T-helper 1 cell (primary cell): ENCODE results near the gene INAFM1.

Experiments used
- DNase-seq, 5 donors: peaks; one replicate each; pipeline ENCODE4 v3.0.0-alpha.2; 2012 to 2020

INAFM1 gene

DNA sequence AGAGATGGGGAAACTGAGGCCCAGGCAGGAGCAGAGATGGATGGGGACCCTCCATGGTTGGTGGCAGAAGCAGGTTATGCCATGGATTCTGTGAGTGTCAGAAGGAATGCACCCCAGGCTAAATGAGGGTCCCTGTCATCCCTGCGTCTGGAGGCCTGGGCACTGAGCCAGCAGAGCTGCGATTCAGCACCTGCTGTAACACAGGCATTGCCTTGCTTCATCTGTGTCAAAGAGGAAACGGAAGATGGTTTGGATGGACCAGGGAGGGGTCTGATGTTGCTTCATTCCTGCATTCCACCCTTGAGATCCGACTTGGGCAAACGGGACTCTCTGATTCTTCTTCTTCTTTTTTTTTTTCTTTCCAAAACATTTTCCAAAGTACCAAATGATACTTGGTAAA, 36.1 kb downstream of the INAFM1 start:
- no peak for DNase-seq

DNA sequence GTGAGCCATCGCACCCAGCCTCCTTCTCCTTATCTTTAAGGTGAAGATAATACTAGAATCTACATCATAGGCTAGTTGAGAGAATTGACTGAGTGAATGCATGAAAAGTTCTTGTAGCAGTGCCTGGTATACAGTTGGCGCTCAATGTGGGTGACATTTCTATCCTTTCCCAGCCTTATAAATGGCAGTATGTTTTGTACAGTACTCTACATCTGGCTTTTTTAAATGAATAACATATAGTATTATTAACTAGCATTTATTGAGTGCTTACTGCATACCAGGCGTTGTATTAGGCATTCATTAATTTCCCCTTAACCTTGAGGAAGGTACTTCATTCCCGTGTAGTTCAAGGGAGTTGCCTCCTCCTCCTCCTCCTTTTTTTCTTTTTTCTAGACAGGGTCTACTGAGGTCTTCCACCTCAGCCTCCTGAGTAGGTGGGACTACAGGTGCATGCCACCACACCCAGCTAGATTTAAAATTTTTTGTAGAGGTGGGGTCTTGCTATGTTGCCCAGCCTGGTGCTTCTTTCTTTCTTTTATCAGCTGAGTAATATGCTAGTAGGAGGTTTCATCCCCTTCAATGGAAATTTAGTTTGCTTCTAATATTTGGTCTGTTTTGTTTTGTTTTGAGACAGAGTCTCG, 37.8 kb downstream of the INAFM1 start:
- DNase-seq: no peak

GRCh38 chr19:47313754-47314295, 39.1 kb downstream of the INAFM1 start:
- DNase-seq: no peak

GRCh38 chr19:47315125-47315821, 40.6 kb downstream of the INAFM1 start:
- DNase-seq: no peak

DNA sequence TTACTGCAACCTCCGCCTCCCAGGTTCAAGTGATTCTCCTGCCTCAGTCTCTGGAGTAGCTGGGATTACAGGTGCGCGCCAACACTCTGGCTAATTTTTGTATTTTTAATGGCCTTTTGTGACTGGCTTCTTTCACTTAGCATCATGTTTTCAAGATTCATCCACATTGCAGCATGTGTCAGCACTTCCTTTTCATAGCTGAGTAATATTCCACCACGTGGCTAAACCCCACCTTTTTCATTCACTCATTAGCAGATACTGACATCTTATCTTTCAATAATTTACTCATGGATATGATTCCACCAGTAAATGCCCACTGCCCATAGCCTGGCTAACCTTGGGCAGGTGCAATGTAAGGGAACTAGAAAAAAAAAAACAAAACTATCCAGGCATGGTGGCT, 41.8 kb downstream of the INAFM1 start:
- no peak for DNase-seq

GRCh38 chr19:47319923-47320871, 45.5 kb downstream of the INAFM1 start:
- DNase-seq: no peak

GRCh38 chr19:47321630-47322029, 46.9 kb downstream of the INAFM1 start:
- DNase-seq: no peak

DNA sequence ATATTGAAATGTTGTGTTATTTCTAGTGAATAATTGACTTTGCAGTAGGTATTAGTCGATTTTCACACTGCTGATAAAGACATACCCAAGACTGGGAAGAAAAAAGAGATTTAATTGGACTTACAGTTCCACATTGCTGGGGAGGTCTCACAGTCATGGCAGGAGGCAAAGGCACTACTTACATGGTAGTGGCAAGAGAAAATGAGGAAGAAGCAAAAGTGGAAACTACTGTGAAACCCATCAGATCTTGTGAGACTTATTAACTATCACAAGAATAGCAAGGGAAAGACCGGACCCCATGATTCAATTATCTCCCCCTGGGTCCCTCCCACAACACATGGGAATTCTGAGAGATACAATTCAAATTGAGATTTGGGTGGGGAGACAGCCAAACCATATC, 47.4 kb downstream of the INAFM1 start:
- DNase-seq: no peak

DNA sequence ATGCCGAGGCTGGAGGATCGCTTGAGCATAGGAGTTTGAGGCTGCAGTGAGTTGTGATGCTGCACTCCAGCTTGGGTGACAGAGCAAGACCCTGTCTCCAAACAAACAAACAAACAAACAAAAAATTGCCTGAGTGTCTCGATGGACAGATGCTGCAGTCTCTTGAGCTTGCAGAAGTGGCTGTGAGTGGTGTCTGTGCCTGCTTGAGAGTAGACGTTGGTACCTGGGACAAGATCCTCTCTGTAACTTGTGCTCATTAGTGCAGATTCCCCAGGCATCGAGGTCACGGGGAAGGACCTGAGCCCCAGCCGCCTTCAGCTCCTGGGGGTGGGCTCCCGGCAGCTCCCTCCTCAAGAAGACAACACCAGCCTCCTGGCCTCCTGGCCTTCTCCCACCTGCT, 48.7 kb downstream of the INAFM1 start:
- DNase-seq: no peak

DNA sequence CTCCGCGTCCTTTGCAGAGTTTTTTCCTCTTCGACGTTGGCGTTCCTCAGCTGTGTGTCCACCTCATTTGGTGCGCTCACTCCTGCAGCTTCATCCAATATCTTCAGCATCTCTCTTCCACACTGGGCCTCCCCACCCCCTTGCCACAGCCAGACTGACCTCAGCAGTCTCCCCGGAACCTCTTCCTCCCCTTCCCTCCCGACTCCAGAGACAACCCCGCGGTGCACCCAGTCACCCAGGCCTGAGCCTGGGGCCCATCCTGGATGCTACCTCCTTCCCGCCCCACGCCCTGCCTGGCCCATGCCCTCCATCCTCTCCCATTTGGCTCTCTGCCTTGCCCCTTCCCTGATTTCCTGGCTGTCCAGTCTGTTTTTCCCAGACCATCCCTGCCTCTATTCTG, 49.2 kb downstream of the INAFM1 start:
- no peak for DNase-seq

- no peak for DNase-seq
Observed at GRCh38 chr19:47324502-47324901, 49.8 kb downstream of the INAFM1 start.
